ENCODE measurements around the gene WNT8B.

DNA sequence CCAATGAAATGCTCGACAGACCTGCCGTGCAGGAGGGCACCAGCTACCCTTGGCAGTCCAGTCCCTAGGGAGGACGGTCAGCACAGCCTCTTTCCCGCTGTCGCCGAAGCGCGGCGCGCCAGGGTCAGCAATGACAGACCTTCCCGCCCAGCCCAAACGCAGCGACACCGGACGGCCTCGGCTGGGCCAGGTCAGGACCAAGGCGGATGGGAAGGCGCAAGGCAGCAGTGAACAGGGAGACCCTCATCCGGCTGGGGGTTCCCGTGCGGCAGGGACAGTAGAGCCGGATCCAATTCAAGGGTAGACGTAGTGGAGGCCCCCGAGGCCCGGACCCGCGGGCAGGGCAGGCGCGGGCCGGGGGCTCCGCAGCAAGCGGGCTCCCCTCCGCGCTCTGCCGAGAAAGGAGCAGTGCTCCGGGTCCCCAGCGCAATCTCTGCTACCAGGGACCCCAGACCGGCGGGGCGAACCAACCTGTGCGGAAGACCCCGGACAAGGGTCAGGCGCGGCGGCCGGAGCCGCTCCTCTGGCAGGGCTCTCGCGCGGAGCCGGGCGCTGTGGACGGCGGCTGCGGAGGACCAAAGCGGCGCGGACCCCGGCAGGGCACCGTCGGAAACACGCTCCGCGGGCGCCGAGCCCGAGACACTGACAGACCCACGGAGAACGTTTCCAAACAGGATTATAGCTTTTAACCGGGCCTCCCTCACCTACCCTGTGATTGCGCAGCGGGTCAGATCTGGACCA, 56.7 kb downstream of the WNT8B start, which contains the start of gene SEC31B:
- TF ChIP-seq, protein P1, sequence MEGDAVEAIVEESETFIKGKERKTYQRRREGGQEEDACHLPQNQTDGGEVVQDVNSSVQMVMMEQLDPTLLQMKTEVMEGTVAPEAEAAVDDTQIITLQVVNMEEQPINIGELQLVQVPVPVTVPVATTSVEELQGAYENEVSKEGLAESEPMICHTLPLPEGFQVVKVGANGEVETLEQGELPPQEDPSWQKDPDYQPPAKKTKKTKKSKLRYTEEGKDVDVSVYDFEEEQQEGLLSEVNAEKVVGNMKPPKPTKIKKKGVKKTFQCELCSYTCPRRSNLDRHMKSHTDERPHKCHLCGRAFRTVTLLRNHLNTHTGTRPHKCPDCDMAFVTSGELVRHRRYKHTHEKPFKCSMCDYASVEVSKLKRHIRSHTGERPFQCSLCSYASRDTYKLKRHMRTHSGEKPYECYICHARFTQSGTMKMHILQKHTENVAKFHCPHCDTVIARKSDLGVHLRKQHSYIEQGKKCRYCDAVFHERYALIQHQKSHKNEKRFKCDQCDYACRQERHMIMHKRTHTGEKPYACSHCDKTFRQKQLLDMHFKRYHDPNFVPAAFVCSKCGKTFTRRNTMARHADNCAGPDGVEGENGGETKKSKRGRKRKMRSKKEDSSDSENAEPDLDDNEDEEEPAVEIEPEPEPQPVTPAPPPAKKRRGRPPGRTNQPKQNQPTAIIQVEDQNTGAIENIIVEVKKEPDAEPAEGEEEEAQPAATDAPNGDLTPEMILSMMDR (IDR thresholded peaks at IDR 0.05) = no peak
- TF ChIP-seq POLR2A (IDR thresholded peaks at IDR 0.05) = no peak
